Muscle layer of duodenum (tissue), 2 donors: ENCODE measurements around the gene KLHL22.

Experiments used
- H3K27ac ChIP-seq: one replicate; pipeline ENCODE4 v1.7.0; 2013; ENCODE audit warnings: mild to moderate bottlenecking, low read length
- H3K27me3 ChIP-seq: one replicate; pipeline ENCODE4 v1.7.0; 2013; ENCODE audit warnings: low read depth, mild to moderate bottlenecking, control low read depth, low read length
- H3K36me3 ChIP-seq, 2 donors: one replicate each; pipeline ENCODE4 v1.7.0; 2013; ENCODE audit warnings: low read length in 2 of 2, control low read depth in 1 of 2, mild to moderate bottlenecking in 1 of 2; ENCODE audit not compliant: insufficient read depth in 2 of 2, control insufficient read depth in 1 of 2
- H3K4me1 ChIP-seq, 2 donors: one replicate each; pipeline ENCODE4 v1.7.0; 2013; ENCODE audit warnings: low read length in 2 of 2, mild to moderate bottlenecking in 2 of 2, control low read depth in 1 of 2, moderate library complexity in 1 of 2; ENCODE audit not compliant: insufficient read depth in 2 of 2, control insufficient read depth in 1 of 2
- H3K4me3 ChIP-seq, 2 donors: one replicate each; pipeline ENCODE4 v1.7.0; 2013; ENCODE audit warnings: low read length in 2 of 2, low read depth in 1 of 2, mild to moderate bottlenecking in 1 of 2
- H3K9me3 ChIP-seq, 2 donors: one replicate each; pipeline ENCODE4 v1.7.0; 2013; ENCODE audit warnings: low read length in 2 of 2, control low read depth in 1 of 2, mild to moderate bottlenecking in 1 of 2; ENCODE audit not compliant: control insufficient read depth in 1 of 2
- donor health status: healthy.

Gene KLHL22

DNA sequence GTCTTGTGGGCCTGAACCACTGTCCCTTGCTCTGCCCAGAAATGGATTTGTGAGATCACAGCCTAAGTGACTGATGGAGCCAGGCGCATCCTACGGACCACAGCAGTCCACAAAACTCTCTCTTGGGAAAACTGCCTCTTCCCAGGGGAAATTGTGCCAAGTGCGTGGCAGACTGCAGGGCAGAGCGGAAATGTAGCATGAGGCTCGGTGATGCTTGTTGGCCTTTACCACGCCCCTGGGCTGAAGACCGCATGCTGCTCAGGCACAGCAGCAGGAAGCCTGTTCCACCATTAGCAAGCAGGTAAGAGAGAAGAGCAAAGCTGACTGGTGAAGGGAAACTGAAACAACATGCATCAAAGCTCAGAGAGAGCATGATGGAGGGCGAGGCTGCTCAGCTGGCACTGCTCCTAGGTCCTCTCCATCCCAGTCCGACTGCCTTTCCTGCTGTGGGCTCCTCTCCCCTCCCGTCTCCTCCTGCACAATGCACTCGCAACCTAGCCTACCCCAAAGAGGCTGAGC is 31.4 kb downstream of the KLHL22 start:
- Histone ChIP-seq H3K4me1 (peaks cover 7 to 10% of the 10 kb centered on the region in 2 donors), H3K27ac (no peak overlapping the region), H3K9me3 (no peaks in the 10 kb centered on the region), H3K36me3 (peaks cover 10 to 43% of the 10 kb centered on the region in 2 donors), H3K27me3 (no peaks in the 10 kb centered on the region), H3K4me3 (no peak overlapping the region)

DNA sequence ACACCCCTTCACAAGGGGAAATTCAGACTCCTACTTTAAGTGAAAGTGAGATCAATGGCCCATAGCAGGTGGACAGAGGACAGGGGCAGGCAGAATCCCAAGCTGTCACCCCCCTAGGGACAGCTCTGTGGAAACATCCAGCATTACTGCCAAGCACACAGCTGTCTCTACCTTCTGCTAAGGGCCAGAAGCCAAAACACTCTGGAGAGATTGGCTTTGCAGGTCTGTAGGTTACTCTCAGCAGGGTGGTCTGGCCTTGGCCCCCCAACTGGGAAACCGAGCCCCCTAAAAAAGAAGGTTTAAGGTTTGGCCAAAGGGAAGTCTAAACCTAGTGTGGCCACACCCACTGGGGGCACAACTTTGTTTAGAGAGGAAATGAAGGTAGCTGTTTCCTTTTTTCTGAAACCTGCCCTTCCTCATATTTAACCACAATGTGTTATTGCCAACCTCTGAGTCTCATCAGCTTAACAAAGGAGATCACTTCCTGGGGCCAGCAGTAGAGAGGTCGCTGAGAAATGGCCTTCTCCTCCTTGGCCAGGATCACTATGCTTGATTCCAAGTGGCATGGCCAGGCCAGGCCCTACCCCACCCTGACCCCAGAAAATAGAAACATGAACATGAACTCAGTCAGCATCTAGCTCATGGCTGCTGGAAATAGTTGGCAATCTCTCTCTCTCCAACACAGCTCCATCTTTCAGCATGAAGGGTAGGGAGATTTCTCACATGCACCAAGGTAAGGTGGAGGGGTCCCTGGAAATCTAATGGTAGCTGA is 32.1 kb downstream of the KLHL22 start:
- peaks cover 7 to 42% of the 10 kb centered on the region in 2 donors for H3K36me3 ChIP-seq
- H3K27me3 ChIP-seq = no peaks in the 10 kb centered on the region
- peaks cover 7 to 10% of the 10 kb centered on the region in 2 donors for H3K4me1 ChIP-seq
- no peak overlapping the region for H3K27ac ChIP-seq
- H3K9me3 ChIP-seq = no peaks in the 10 kb centered on the region
- no peak overlapping the region for H3K4me3 ChIP-seq

DNA sequence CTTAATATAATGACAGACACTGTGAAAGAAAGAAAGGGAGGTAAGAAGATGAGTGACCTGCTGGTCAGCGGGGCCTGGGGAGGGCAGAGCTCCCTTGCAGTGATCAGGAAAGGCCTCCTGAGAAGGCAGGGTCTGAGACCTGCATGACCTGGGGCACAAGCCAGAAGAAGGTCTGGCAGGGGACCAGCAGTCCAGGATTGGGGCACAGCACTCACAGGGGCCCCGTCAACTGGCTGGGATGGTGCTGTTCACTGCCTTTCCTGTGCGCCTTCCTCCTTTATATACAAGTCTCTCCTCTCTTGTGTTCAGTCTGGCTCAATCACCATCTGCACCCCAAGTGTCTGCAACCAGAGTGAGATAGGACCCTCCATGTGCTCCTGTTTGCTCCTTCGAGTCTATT is 35.7 kb downstream of the KLHL22 start:
- Histone ChIP-seq H3K36me3 (peaks cover 9 to 43% of the 10 kb centered on the region in 2 donors), H3K9me3 (no peaks in the 10 kb centered on the region), H3K4me1 (peaks cover 7 to 10% of the 10 kb centered on the region in 2 donors), H3K4me3 (no peak overlapping the region), H3K27ac (no peak overlapping the region), H3K27me3 (no peaks in the 10 kb centered on the region)

DNA sequence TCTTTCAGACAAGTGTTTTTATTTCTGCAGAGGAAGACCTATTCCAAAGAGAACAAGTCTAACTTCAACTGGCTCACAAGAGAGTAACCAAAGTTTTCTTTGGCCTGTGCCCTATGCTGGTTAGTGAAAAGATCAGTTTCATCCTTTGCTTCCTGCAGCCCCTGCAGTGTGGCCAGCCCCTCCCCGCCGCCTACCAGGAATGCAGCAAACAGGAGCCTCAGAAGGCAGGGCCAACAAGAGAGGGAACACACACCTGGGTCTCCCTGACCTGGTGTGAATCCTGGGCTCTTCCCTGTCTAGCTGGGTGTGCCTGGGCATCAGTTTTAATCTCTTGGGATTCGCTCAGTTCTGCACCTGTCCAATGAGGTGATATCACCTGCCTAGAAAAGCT is 36.4 kb downstream of the KLHL22 start:
- H3K27ac ChIP-seq = no peak overlapping the region
- H3K27me3 ChIP-seq = no peaks in the 10 kb centered on the region
- H3K4me3 ChIP-seq = no peak overlapping the region
- peaks cover 8 to 37% of the 10 kb centered on the region in 2 donors for H3K36me3 ChIP-seq
- peaks cover 7 to 10% of the 10 kb centered on the region in 2 donors for H3K4me1 ChIP-seq
- H3K9me3 ChIP-seq = no peaks in the 10 kb centered on the region

DNA sequence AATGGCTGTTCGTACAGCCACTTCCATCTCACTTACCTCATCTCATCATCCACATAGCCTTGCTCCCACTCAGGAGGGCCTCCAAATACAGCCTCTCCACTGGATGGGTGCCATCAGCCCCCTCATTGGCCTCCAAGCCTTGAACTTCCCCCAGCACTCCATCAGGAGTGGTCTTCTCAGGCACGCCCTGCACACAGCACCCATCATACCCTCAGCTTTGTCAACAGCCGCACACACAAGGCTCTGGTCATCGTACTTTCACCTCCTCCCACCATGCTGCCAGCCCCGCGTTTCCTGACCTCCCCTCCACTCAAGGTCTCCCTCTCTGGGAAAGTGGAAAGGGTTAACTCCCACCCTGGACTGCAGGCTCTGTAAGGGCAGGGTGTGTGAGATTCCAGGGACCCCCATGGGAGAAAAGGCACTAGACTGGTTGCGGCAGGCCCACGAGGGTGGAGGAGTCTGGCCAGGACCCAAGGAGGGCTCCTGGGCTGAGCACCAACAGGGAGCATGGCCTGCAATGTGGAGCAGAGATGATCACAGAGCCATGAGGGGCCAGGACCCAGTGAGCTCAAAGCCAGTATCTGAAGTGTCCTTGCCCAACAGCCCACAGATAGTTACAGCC is 37.0 kb downstream of the KLHL22 start:
- Histone ChIP-seq H3K36me3 (peaks cover 8 to 33% of the 10 kb centered on the region in 2 donors), H3K27ac (no peak overlapping the region), H3K4me3 (no peak overlapping the region), H3K27me3 (no peaks in the 10 kb centered on the region), H3K4me1 (peaks cover 3 to 8% of the 10 kb centered on the region in 2 donors), H3K9me3 (no peaks in the 10 kb centered on the region)

DNA sequence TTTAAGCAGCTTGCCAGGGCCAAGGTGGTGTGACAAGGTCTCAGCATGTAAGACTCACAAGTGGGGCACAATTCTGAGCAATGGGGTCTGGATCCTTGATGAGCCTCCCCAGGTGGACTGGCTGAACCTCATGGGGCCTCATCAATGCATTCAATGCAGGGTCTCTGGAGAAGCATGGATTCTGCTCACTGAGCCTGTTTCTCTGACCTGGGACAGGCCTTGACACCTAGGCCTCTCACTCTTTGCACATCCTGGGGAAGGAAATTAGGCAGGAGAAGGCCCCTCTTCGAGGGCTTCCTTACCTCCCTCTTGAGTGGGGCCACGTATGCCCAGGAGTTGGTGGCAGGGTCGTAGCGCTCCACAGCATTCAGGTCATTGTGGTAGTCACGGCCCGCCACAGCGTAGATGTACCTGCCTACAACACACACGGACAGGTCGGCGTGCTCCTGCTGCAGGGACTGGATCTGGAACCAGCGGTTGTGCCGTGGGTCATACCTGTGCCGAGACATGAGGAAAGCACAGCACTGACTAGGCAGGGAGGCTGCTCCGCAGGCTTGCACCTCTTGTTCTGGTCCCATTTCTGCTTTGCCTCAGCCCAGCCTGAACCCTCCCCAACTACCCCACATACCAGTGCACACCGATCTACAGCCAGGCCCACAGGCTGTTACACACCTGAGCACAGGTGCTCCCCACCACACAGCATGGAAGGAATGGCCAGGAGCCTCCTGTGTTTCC is 37.9 kb downstream of the KLHL22 start:
- Histone ChIP-seq H3K36me3 (peaks cover 8 to 31% of the 10 kb centered on the region in 2 donors), H3K9me3 (no peaks in the 10 kb centered on the region), H3K27ac (no peak overlapping the region), H3K27me3 (no peaks in the 10 kb centered on the region), H3K4me1 (no peaks in the 10 kb centered on the region), H3K4me3 (no peak overlapping the region)

DNA sequence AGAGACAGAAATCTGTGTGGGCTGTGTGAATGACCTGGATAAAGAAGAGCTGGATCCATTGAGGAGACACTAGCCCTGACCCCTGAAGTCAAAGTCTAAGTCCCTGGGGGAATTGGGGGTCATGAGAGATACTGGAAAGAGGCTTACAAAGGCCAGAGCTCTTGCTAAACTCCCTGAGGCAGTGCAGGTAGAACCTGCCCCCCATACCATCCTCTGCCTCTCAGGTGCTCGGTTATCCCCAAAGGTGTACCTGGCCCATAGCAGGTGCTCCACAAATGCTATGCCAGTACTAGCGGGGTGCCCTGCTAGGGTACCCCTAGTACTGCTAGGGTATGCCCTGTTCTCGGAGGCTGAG is 38.9 kb downstream of the KLHL22 start:
- no peak overlapping the region for H3K27ac ChIP-seq

DNA sequence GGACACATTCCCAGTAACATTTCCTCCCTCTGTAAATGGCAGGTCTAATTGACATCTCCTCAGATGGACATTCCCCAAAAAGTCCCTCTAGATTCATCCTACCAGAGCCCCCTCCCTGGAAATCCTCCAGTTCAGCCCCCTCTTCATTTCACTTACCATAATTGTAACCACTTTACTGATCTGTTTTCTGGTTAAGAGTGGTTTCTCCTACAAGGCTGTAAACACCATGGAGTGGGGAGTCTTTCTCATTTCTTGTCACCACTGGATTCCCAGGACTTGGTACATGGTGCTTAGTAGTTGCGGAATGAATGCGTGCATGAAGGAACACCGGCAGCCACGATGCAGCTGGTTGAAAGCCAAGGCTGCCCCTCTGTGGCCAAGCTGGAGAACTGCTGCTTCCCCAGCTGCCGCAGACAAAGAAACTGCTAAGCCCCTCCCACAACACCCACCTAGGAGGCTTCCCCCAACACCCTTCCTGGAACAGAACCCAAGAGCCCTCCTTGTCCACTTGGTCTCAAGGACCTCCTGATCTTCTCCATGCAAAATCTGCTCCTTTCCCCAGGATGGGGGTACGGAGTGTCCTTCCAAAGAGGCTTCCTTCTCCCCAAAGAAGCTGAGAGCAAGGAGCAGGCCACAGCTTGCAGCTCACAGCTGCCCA is 39.4 kb downstream of the KLHL22 start:
- Histone ChIP-seq H3K9me3 (no peaks in the 10 kb centered on the region), H3K27ac (no peak overlapping the region), H3K4me3 (no peak overlapping the region), H3K36me3 (peaks cover 15 to 42% of the 10 kb centered on the region in 2 donors), H3K4me1 (no peaks in the 10 kb centered on the region), H3K27me3 (no peaks in the 10 kb centered on the region)

More for the DNA sequence above, 38.9 kb downstream of the KLHL22 start:
- Histone ChIP-seq H3K4me3 (no peak overlapping the region), H3K27me3 (no peaks in the 10 kb centered on the region), H3K4me1 (no peaks in the 10 kb centered on the region), H3K9me3 (no peaks in the 10 kb centered on the region), H3K36me3 (peaks cover 10 to 36% of the 10 kb centered on the region in 2 donors)

DNA sequence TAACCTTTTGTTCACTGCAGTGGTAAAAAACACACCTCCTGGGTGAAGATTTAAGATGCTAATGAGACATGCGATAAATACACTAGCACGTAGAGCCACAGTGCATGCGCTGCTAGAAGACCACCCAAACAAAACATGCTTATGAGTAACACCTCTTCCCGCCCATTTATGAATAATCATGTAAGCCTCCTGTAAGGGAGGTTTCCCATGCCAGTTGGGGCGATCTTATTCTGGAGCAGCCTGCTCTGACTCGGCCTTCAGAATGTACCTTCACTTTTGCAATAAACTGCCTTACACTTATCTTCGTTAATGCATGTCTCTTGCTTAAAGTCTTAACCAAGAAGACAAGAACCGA is 39.9 kb downstream of the KLHL22 start:
- Histone ChIP-seq H3K9me3 (no peaks in the 10 kb centered on the region), H3K4me1 (no peaks in the 10 kb centered on the region), H3K4me3 (no peak overlapping the region), H3K27me3 (no peaks in the 10 kb centered on the region), H3K36me3 (peaks cover 15 to 43% of the 10 kb centered on the region in 2 donors), H3K27ac (no peak overlapping the region)

DNA sequence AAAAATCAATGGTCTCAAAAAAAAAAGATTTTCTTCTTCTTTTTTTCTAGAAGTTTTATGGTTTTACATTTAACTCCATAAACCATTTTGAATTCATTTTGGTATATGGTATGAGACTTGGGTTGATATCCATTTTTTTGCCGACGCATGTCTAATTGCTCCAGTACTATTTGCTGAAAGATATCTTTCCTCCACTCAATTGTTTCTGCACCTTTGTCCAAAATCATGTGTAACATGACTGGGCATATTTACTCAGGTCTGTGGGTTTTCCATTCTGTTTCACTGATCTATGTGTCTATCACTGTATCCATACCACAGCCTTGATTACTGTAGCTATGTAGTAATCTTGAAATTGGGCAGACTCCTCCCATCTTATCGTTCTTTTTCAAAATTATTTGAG is 42.4 kb downstream of the KLHL22 start:
- Histone ChIP-seq H3K27ac (no peak overlapping the region), H3K4me1 (no peaks in the 10 kb centered on the region), H3K36me3 (peaks cover 15 to 33% of the 10 kb centered on the region in 2 donors), H3K27me3 (no peaks in the 10 kb centered on the region), H3K9me3 (no peaks in the 10 kb centered on the region), H3K4me3 (no peak overlapping the region)

DNA sequence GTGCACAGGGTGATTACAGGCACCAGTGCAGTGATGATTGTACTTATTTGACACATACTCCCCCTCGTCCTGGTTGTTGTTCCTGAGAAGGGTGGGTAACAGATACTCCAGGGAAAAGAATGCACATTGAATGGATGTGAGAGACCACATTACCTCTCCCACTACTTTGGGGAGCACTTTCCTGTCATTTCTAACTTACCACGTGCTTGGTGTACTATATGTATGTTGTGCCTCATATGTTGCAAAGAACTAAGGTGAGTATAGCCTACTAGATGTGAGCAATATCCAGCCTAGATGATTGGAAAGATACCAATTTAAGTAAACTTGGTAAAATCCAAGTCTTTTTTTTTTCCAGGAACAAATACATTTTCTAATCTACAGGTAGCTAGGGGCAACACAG is 43.7 kb downstream of the KLHL22 start:
- Histone ChIP-seq H3K36me3 (peaks cover 7 to 21% of the 10 kb centered on the region in 2 donors), H3K4me1 (no peaks in the 10 kb centered on the region), H3K9me3 (no peaks in the 10 kb centered on the region), H3K27ac (no peak overlapping the region), H3K4me3 (no peak overlapping the region), H3K27me3 (no peaks in the 10 kb centered on the region)
